Fibroblast of skin of right biceps (primary cell): ENCODE data around the gene FAM228B.
"Not testable (repeated sequence)": the region's sequence is repeated elsewhere in the genome, so short reads cannot be mapped to it uniquely, and the experiment has no call there.

Experiments used
- DNase-seq: peaks from one replicate; pipeline ENCODE4 v3.0.0-alpha.2; 2013

The FAM228B gene

DNA sequence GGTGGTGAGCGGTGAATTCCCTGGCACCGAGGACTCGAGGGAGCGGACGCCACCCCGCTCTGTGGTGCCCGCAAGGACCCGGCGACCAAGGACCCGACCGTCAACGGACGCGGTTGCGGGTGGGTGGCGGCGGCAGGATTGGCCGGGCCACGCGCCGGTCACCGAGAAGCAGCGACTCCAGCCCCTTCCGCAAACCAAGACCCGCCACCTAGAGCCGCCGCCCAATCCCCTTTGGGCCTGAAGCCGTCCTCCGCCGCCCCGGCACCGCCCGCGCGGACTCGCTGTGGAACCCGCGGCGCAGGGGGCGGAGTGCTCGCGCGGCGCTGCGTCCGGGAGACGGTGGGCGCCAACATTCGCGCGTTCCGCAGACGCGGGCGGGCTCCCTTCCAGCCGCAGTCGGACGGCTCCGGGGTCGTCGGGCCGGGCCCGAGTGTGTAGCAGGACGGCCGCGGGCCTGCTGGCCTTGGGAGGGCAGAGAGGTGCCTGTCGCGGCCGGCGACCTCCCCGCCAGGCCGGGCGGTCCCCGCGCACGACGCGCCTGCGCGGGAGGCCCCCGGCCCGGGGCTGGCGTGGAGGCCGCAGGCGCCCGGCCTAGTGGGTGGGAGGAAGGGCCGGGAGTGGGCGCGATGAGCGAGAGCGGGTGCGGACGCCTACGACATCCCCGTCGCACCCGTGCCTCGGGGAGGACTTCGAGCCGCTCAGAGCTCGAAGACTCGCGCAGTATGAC lies at the start of gene FAM228B, which contains the start of gene PFN4:
Gene FAM228B (plus strand): TSS at position 275 of the 727 bp plus-strand sequence. CDS start 893 bp downstream, outside the sequence.
Gene PFN4 (minus strand): TSS at position 140 of the 727 bp plus-strand sequence. CDS start 799 bp downstream, outside the sequence.
- DNase-seq, result peak; percentile 85

DNA sequence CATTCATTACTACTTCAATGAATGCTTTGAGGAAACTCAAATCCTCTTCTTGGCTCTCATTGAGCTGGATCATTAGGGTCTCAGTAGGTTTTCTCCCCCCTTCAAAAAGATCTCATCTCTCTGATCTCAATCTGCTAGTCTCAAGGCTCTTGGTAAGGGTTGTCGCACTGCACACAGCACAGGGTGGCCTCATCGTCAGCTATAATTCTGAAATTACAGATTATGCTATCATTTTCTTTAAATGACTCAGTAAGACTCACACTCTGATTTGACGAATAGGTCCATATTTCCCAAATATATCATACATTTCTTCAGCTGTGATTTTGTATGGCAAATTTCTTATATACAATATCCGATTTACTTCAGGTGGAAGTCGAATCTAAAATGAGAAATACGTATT lies 49.5 kb upstream of the FAM228B start:
- no peak for DNase-seq

DNA sequence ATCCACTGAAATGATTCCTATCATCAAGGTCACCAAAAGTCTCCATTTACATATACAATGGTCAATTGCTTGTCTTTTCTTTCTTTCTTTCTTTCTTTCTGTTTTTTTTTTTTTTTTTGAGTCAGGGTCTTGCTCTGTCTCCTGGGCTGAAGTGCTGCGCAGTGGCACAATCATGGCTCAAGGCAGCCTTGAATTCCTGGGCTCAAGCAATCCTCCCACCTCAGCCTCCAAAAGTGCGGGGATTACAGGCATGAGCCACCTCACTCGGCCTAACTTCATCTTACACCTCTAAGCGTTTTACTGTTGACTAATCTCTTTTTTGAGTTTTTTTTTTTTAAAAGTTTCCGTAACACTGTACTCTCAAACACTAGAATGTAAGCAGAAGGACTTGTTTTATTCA lies 48.0 kb upstream of the FAM228B start:
- DNase-seq, result no peak

DNA sequence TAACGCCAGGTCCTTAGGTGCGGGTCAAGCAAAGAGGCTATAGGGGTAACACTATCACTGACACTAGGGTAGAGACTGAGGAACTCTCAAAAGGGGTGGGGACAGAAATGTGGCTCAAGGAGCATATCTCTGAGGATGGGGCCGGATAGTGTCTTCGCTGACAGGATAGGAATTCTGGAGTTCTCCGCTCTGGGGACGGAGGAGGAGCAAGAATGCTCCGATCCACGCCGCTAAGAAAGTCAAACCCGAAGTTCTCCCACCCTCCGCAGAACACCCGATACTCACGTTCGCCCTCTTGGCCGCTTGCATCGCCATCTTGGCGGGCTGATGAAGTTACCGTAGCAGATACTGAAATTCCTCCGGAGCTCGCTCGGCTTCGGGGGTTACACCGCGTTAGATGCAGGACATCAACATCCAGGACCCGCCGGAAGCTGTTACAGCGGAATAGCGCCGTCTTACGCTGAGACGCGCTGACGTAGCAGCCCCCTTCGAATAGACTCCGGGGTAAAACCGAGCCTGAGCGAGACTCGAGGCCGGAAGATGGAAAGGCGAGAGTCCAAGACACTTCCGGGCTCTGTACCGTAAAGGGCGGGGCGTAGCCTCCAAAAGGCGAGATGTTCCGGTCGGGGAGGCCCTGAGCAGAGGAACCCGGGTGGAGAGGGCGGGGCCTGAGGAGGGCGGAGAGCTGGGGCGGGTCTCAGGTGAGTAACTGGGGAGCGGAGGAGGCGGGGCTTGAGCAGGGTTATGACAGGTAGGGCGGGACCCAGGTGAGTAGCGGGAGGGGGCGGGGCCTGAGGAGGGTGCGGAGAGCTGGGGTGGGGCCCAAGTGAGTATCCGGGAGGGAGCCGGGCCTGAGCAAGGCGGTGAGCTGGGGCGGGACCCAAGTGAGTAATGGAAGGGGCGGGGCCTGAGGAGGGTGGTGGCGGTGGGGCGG lies 47.1 kb upstream of the FAM228B start, which contains the start of gene SF3B6:
Gene SF3B6 (minus strand): TSS at position 412 of the 934 bp plus-strand sequence. CDS start 97 bp downstream, at position 315.
- DNase-seq, result peak; percentile 99

DNA sequence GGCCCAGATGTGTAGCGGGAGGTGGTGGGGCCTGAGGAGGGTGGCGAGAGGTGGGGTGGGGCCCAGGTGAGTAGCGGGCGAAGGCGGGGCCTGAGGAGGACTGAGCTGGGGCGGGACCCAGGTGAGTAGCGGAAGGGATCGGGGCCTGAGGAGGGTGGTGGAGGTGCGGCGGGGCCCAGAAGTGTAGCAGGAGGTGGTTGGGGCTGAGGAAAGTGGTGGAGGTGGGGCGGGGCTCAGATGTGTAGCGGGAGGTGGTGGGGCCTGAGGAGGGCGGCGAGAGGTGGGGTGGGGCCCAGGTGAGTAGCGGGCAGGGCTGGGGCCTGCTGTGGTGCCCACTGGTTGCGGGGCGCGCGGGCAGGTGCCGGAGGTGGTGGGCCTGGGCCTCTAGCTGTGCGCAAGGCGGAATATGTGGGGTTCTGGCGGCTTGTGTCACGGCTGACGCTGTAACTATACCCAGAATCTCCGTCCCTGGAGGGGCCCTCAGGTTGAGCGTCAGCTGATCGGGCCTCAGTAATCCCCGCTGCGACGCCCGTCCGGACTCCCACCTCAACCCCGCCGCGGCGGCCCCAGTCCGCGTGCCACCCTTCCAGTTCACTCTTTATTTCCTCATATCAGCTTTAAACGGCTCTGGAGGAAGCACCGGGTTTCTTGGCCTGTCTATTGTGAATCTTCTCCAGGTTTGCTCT lies 46.3 kb upstream of the FAM228B start:
- peak; percentile 11 for DNase-seq

DNA sequence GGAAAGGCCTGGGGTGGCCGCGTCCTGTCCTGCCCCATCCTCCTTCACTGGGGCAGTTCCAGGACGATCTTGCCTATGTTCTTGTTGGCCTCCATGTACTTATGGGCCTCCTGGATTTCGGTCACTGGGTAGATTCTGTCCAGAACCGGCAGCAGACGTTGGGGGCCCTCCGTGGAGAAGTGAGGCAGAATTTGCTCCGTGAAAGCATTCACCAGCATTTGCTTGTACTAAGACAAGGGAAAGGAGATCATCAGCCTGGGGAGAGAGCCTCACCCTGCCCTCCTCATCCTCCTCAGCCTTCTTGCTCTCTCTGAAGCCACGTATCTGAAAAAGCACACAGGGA lies 45.8 kb upstream of the FAM228B start:
- no peak for DNase-seq

DNA sequence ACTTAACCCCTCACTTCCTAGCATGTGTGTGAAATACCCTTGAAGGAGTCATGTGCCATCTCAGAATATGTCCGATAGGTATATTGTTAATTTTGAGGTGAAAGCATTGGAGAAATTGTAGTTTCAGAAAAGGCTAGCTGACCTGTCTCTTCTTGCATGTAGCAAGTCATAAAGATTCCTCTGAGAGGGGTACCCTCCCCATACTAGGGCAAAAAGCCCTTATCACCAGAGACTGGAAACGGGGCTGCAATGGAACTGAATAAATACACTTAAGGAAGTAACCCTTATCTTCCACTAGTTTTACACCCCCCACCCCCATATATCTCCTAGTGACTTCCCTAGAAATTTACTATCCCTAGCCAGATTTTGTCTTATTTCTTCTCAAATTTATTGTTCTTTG lies 45.4 kb upstream of the FAM228B start:
- no peak for DNase-seq

DNA sequence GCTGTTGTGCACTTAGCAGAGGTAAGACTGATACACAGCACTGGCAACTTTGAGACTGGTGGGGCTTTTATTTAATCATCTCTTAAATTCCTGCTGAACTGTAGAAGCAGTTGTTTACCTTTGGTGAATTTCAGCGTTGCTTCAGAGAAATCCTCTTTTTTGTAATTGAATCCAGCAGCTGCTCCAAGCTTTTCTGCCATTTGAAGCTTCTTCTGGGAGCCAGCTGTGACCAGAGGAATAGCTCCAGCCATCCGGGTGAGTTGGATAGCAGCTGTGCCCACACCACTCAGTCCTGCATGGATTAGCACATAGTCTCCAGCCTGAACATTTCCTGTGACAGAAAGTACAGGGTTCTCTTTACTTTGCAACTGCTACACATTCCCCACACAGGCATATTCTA lies 42.6 kb upstream of the FAM228B start:
- no peak for DNase-seq

DNA sequence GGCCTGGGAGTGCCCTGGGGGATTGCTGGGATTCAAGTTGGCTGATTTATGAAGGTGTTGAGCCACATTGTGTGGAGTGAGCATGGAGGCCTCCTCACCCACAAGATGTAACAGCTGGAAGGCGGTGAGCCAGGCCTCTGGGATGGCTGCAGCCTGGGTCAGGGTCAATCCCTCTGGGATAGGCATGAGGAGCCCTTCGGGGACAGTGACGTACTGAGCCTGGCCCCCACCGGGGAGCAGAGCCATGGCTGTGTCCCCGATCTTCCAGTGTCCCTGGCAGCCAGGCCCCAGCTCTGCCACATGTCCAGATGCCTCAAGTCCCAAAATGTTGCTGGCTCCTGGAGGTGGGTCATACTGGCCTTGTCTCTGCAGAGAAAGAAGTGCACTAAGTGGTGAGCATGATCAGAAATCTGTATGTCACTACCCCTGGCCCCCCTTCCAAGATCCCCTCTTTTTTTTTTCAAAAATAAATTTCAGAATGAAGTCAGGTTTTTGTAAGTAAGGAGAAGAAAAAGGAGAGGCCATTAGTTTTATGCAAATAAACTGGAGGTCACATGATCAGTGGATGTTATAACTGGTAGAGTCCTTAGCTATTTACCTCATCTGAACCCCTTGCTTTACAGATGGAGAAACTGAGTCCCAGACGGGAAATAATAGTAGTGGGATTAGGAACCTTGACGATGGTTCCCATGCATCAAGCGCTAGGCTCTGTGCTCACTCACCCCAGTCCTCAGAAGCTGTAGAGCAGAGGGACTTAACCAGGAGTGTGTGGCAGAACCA lies 40.3 kb upstream of the FAM228B start:
- DNase-seq, result no peak

DNA sequence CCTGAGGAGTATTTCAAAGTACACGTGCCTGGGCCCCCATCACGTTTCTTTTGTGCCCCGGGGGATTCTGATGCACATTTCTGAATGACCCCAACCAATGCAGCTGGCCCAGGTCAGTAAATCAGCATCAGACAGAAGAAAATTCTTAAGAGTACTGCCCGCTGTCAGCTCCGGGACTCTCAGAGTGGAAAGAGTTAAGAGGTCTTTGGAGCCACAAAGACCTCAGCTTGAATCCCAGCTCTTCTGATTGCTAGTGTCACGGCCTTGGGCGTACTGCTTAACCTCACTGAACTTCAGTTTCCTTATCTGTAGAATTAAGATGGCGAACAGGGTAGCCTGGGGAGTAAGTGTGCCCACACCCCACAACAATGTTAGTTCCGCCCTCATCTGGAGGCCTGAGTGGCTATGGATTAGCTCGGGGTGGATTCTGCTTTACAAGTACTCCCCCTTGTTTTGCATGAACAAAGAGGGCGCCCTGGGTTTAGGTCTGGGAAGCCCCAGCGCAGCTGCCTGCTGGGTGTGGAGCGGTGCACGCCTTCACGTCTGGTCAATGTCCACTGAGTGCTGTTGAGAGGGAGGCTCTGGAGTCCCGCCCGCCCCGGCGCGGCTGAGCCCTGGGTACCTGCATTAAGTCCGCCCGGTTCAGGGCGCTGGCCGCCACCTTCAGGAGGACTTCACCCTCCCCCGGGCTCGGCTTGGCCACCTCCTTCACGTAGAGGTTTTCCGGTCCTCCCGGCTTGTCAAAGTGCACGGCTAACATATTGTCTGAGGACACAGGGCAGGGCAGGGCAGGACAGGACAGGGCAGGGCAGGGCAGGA lies 39.5 kb upstream of the FAM228B start:
- peak; percentile 87 for DNase-seq

DNA sequence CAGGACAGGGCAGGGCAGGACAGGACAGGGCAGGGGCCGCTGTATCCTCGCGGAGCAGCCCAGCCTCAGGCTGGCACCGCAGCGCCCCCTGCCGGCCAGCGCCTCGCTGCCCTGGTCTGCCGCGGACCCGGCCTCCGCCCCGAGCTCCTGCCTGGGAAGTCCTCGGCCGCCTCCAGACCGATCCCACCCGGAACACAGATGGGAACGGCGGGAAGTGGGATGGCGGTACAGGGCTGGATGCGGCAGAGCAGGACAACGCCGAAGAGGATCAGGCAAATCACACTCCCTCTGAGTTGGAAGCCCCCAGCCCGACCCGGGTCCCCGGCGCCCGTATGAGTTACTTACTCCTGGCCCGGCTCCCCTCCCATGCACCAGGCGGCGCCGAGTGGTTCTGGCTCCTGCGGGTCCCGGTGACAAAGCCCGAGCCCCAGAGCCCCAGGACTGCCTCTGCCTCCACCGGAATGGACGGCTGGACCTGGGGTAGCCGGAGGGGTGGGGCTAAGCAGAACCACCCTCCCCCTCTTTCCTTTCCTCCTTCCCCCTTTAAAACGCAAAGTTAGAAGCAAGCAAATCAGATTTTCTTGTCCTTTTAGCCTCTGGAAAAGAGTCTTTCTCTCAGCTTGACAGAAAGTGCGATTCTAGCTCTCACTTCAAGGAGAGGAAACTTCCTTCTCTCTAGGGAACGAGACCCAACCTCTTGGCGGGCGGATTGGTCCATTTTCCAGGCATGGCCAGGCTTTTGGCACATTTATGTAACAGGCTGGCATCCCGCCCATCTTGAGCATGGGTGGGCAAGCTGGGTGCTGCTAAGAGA lies 38.7 kb upstream of the FAM228B start, which contains the start of gene TP53I3:
Gene TP53I3 (minus strand): TSS at position 449 of the 814 bp plus-strand sequence. CDS start 508 bp downstream, outside the sequence.
- peak; percentile 92 for DNase-seq

DNA sequence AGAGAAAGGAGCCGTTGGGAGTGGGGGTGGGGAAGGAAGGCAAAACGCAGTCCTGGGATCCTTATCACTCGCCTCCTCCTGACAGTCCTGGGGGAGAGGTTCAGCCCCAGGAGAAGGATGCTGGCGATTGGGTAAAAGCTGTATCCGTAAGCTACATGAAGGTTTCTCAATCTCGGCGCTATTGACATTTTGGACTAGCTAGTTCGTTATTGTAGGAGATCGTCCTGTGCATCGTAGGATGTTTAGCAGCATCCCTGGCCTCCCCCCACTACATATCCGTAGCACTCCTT lies 38.1 kb upstream of the FAM228B start:
- DNase-seq, result no peak

DNA sequence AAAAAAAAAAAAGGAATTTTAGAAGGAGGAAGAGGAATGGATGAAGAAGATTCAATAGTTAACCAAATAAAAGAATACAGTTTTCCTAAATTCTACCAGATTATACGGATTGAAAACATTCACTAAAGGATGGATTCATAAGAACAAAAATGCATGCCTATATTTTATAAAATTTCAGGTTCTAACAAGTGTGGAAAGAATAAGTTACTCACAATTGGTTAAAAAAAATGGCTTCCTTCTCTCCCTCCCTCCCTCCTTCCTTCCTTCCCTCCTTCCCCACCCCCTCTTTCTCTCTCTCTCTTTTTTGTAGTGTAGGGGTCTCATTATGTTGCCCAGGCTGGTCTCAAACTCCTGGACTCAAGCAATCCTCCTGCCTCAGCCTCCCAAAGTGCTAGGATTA lies 37.0 kb upstream of the FAM228B start:
- no peak for DNase-seq

DNA sequence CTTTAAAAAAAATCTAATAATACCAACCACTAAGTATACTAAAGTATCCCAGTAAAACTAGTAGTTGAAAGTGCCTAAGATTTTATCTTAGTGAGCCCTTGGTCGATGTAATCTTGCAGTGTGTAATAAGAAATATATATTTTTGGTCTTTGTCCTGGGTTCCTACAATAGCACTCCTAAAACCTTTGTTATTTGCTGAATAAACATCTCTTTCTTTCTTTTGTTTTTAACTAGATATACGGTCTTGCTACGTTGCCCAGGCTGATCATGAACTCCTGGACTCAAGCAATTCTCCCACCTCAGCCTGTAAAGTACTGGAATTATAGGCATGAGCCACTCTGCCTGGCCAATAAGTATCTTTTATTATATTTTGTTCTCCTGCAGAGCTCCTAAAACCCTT lies 36.2 kb upstream of the FAM228B start:
- no peak for DNase-seq

DNA sequence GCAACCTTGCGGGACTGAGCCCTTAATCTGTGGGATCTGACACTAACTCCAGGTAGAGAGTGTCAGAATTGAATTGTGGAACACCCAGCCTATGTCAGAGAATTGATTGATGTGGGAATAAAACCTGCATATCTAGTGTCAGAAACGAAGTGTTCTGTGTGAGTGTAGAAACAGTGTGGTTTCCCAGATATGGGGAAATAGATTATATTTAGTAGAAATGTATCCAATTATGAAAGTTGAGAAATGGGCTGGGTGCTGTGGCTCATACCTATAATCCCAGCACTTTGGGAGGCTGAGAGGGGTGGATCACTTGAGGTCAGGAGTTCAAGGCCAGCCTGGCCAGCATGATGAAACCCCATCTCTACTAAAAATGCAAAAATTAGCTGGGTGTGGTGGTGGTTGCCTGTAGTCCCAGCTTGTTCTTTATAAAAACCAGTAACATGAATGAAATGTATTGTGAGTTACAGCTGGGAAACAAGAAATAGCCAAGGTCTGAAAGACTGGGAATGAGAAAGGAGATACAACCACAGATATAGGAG lies 34.4 kb upstream of the FAM228B start:
- no peak for DNase-seq

DNA sequence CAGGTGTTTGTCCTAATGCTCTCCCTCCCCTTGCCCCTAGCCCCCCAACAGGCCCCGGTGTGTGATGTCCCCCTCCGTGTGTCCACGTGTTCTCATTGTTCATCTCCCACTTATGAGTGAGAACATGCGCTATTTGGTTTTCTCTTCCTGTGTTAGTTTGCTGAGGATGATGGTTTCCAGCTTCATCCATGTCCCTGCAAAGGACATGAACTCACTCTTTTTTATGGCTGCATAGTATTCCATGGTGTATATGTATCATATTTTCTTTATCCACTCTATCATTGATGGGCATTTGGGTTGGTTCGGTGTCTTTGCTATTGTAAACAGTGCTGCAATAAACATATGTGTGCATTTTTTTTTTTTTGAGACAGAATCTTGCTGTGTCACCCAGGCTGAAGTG lies 30.0 kb upstream of the FAM228B start:
- not testable (repeated sequence) for DNase-seq

DNA sequence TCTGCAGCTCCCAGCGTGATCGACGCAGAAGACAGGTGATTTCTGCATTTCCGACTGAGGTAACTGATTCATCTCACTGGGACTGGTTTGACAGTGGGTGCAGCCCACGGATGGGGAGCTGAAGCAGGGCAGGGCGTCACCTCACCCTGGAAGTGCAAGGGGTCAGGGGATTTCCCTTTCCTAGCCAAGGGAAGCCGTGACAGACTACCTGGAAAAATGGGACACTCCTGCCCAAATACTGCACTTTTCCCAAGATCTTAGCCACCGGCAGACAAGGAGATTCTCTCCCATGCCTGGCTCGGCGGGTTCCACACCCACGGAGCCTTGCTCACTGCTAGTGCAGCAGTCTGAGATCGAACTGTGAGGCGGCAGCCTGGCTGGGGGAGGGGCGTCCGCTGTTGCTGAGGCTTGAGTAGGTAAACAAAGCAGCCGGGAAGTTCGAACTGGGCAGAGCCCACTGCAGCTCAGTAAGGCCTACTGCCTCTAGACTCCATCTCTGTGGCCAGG lies 28.0 kb upstream of the FAM228B start:
- DNase-seq, result not testable (repeated sequence)

DNA sequence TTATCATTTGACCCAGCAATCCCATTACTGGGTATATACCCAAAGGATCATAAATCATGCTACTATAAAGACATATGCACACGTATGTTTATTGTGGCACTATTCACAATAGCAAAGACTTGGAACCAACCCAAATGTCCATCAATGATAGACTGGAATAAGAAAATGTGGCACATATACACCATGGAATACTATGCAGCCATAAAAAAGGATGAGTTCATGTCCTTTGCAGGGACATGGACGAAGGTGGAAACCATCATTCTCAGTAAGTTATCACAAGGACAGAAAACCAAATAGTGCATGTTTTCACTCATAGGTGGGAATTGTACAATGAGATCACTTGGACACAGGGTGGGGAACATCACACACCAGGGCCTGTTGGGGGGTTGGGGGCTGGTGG lies 22.5 kb upstream of the FAM228B start:
- not testable (repeated sequence) for DNase-seq

DNA sequence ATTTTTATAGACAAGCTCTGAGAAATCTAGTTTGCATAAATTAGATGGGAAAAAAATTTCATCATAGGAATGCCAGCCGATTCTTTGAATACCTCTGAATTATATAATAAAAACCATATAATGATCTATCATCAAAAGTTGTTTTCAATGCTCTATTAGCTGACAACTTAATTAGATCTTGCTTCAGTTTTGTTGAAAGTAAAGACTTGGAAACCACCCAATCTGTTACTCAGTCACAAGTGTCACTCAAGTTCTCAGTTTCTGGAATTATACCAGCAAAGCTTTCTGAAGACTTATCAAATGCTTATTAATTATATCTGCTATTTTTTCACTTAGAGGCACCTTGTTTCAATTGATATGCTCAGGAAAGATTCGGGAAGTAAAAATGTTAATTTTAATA lies 21.3 kb upstream of the FAM228B start:
- DNase-seq, result no peak

DNA sequence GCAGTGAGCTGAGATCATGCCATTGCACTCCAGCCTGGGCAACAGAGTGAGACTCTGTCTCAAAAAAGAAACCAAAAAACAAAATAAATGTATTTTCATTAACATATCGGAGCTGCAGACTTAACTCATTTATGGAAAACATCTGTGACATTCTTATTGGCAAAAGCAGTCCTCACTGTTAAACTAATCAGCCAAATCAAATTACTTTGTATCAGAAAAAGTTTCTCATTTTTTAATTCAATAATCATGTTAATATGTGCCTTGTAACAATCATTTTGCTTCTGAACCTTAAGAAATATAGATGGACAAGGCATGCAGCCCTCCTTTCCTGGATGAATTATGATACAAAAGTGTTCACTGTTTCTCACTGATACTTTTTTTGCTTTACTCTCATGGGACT lies 20.6 kb upstream of the FAM228B start:
- no peak for DNase-seq
